Karpas-422 (cell line): ENCODE results near the gene RASA1. TPM values are rescaled to one million over a fixed set of nuclear protein-coding genes. Genes with fewer than 3 reads are reported as not detected.

Source experiments
- DNase-seq: peaks from one replicate; pipeline ENCODE4 v3.0.0-alpha.2; 2015
- H2AFZ ChIP-seq: fragments of 200-600 bp; sonication (generic); 2 replicates; pipeline ENCODE4 v1.6.1; 2014; ENCODE audit warnings: antibody characterized with exemption, low read length, mixed read lengths
- H3K27ac ChIP-seq: fragments of 200-600 bp; sonication (generic); 2 replicates; pipeline ENCODE4 v1.5.1; 2014; ENCODE audit warnings: mild to moderate bottlenecking, low read length, moderate library complexity
- H3K27me3 ChIP-seq: fragments of 200-600 bp; sonication (generic); 2 replicates; pipeline ENCODE4 v1.6.1; 2014; ENCODE audit warnings: low read length, mixed read lengths
- H3K36me3 ChIP-seq: fragments of 200-600 bp; sonication (generic); 2 replicates; pipeline ENCODE4 v1.6.1; 2014; ENCODE audit warnings: low read length, mixed read lengths; ENCODE audit not compliant: insufficient read depth
- H3K4me1 ChIP-seq: fragments of 200-600 bp; sonication (generic); 2 replicates; pipeline ENCODE4 v1.6.1; 2014; ENCODE audit warnings: mild to moderate bottlenecking, low read length, mixed read lengths
- H3K4me2 ChIP-seq: fragments of 200-600 bp; sonication (generic); 2 replicates; pipeline ENCODE4 v1.6.1; 2014; ENCODE audit warnings: low read length, low read depth, mild to moderate bottlenecking; ENCODE audit not compliant: poor library complexity, severe bottlenecking
- H3K4me3 ChIP-seq: fragments of 200-600 bp; sonication (generic); 2 replicates; pipeline ENCODE4 v1.5.1; 2014; ENCODE audit warnings: mild to moderate bottlenecking, antibody characterized with exemption, low read length, mixed read lengths
- H3K79me2 ChIP-seq: fragments of 200-600 bp; sonication (generic); 2 replicates; pipeline ENCODE4 v1.6.1; 2014; ENCODE audit warnings: mild to moderate bottlenecking, low read length, mixed read lengths
- H3K9ac ChIP-seq: fragments of 200-600 bp; sonication (generic); 2 replicates; pipeline ENCODE4 v1.6.0; 2014; ENCODE audit warnings: low read length
- H3K9me2 ChIP-seq: fragments of 200-600 bp; sonication (generic), shearing (Covaris generic); replicated peaks from 2 replicates; pipeline ENCODE4 v1.6.0; 2014; ENCODE audit warnings: mild to moderate bottlenecking, low read length, moderate library complexity; ENCODE audit not compliant: insufficient read depth
- H3K9me3 ChIP-seq: fragments of 300-700, 200-600 bp; sonication (generic); 2 replicates; pipeline ENCODE4 v1.6.1; 2014; ENCODE audit warnings: low read length, mixed read lengths
- H4K20me1 ChIP-seq: fragments of 200-600 bp; sonication (generic); 2 replicates; pipeline ENCODE4 v1.6.1; 2014; ENCODE audit warnings: mild to moderate bottlenecking, antibody characterized with exemption, low read length, low read depth; ENCODE audit not compliant: insufficient read depth
- total RNA-seq: library from RNA; depleted of rRNA; stranded (reverse); fragments of >200 nt; shearing (Covaris generic); gene quantifications from 2 replicates; pipeline ENCODE4 v1.2.3, GENCODE V29; 2014; ENCODE audit warnings: low replicate concordance

Gene RASA1
- total RNA-seq, 1 experiment from 2014 or later: 26.3 TPM

GRCh38 chr5:87319469-87319868, 51.8 kb downstream of the RASA1 start:
- Histone ChIP-seq H3K27ac (no peak overlapping the region), H3K4me3 (no peak overlapping the region), H3K9ac (no peak overlapping the region), H3K9me3 (no peaks in the 10 kb centered on the region), H3K79me2 (peaks cover 100% of the 10 kb centered on the region), H3K4me2 (no peak overlapping the region), H4K20me1 (no peaks in the 10 kb centered on the region), H3K9me2 (no peaks in the 10 kb centered on the region), H2AFZ (no peak overlapping the region), H3K27me3 (no peaks in the 10 kb centered on the region), H3K36me3 (no peaks in the 10 kb centered on the region), H3K4me1 (peaks cover 9% of the 10 kb centered on the region; the same call in 1 of the 2 replicates)
- DNase-seq: no peak

- Histone ChIP-seq H3K4me1 (peaks cover 7% of the 10 kb centered on the region; the same call in 1 of the 2 replicates), H2AFZ (no peak overlapping the region), H3K9ac (no peak overlapping the region), H3K36me3 (no peaks in the 10 kb centered on the region), H3K9me2 (no peaks in the 10 kb centered on the region), H3K4me3 (no peak overlapping the region), H3K4me2 (no peak overlapping the region), H3K27ac (no peak overlapping the region), H3K79me2 (peaks cover 100% of the 10 kb centered on the region), H3K27me3 (no peaks in the 10 kb centered on the region), H4K20me1 (no peaks in the 10 kb centered on the region), H3K9me3 (no peaks in the 10 kb centered on the region)
- DNase-seq: no peak
Measured at GRCh38 chr5:87321605-87322004, 53.9 kb downstream of the RASA1 start.

GRCh38 chr5:87322381-87322780, 54.7 kb downstream of the RASA1 start:
- H3K9me2 ChIP-seq: no peaks in the 10 kb centered on the region
- no peaks in the 10 kb centered on the region for H3K27me3 ChIP-seq
- H3K4me3 ChIP-seq: no peak overlapping the region
- no peaks in the 10 kb centered on the region for H4K20me1 ChIP-seq
- no peaks in the 10 kb centered on the region for H3K9me3 ChIP-seq
- no peak overlapping the region for H3K27ac ChIP-seq
- H3K79me2 ChIP-seq: peaks cover 100% of the 10 kb centered on the region
- no peak overlapping the region for H3K9ac ChIP-seq
- no peak for DNase-seq
- H3K4me1 ChIP-seq: peaks cover 7% of the 10 kb centered on the region; the same call in 1 of the 2 replicates
- H3K4me2 ChIP-seq: no peak overlapping the region
- H3K36me3 ChIP-seq: no peaks in the 10 kb centered on the region
- no peak overlapping the region for H2AFZ ChIP-seq

- Histone ChIP-seq H3K27me3 (no peaks in the 10 kb centered on the region), H3K9me3 (no peaks in the 10 kb centered on the region), H3K4me2 (no peak overlapping the region), H3K4me1 (peaks cover 5% of the 10 kb centered on the region; the same call in 1 of the 2 replicates), H3K9me2 (no peaks in the 10 kb centered on the region), H3K4me3 (no peak overlapping the region), H2AFZ (no peak overlapping the region), H3K36me3 (peaks cover 5% of the 10 kb centered on the region; the same call in 1 of the 2 replicates), H3K27ac (no peak overlapping the region), H3K79me2 (peaks cover 80% of the 10 kb centered on the region), H3K9ac (no peak overlapping the region), H4K20me1 (no peaks in the 10 kb centered on the region)
- DNase-seq: no peak
Measured at GRCh38 chr5:87327998-87328397, 60.3 kb downstream of the RASA1 start.

GRCh38 chr5:87329114-87329513, 61.4 kb downstream of the RASA1 start:
- peaks cover 72% of the 10 kb centered on the region for H3K79me2 ChIP-seq
- H3K4me2 ChIP-seq: no peak overlapping the region
- no peak overlapping the region for H2AFZ ChIP-seq
- H3K9me3 ChIP-seq: no peaks in the 10 kb centered on the region
- no peaks in the 10 kb centered on the region for H3K27me3 ChIP-seq
- H3K4me1 ChIP-seq: peaks cover 5% of the 10 kb centered on the region; the same call in 1 of the 2 replicates
- no peaks in the 10 kb centered on the region for H3K9me2 ChIP-seq
- DNase-seq: no peak
- H3K4me3 ChIP-seq: no peak overlapping the region
- H3K27ac ChIP-seq: no peak overlapping the region
- no peak overlapping the region for H3K9ac ChIP-seq
- H3K36me3 ChIP-seq: peaks cover 12% of the 10 kb centered on the region; the same call in 1 of the 2 replicates
- H4K20me1 ChIP-seq: no peaks in the 10 kb centered on the region

GRCh38 chr5:87339986-87340385, 72.3 kb downstream of the RASA1 start:
- no peaks in the 10 kb centered on the region for H3K27me3 ChIP-seq
- H3K9me2 ChIP-seq: no peaks in the 10 kb centered on the region
- H4K20me1 ChIP-seq: no peaks in the 10 kb centered on the region
- peaks cover 33% of the 10 kb centered on the region for H3K36me3 ChIP-seq
- H3K4me3 ChIP-seq: no peak overlapping the region
- no peak overlapping the region for H3K9ac ChIP-seq
- H3K79me2 ChIP-seq: peaks cover 6% of the 10 kb centered on the region; the same call in 1 of the 2 replicates
- H3K9me3 ChIP-seq: no peaks in the 10 kb centered on the region
- H3K4me2 ChIP-seq: no peak overlapping the region
- H2AFZ ChIP-seq: no peak overlapping the region
- no peak overlapping the region for H3K27ac ChIP-seq
- H3K4me1 ChIP-seq: no peaks in the 10 kb centered on the region
- no peak for DNase-seq

- Histone ChIP-seq H2AFZ (no peak overlapping the region), H3K9ac (no peak overlapping the region), H3K36me3 (peaks cover 31% of the 10 kb centered on the region), H3K27ac (no peak overlapping the region), H3K4me2 (no peak overlapping the region), H3K4me3 (no peak overlapping the region), H4K20me1 (no peaks in the 10 kb centered on the region), H3K9me3 (no peaks in the 10 kb centered on the region), H3K27me3 (no peaks in the 10 kb centered on the region), H3K4me1 (no peaks in the 10 kb centered on the region), H3K9me2 (no peaks in the 10 kb centered on the region), H3K79me2 (peaks cover 6% of the 10 kb centered on the region; the same call in 1 of the 2 replicates)
- no peak for DNase-seq
Measured at GRCh38 chr5:87340716-87341115, 73.0 kb downstream of the RASA1 start.

- Histone ChIP-seq H3K27me3 (no peaks in the 10 kb centered on the region), H3K9me2 (no peaks in the 10 kb centered on the region), H3K27ac (peak overlapping the region; percentile 39; the same call in 1 of the 2 replicates), H3K36me3 (peaks cover 22% of the 10 kb centered on the region), H3K9me3 (no peaks in the 10 kb centered on the region), H2AFZ (no peak overlapping the region), H3K4me3 (no peak overlapping the region), H3K4me2 (no peak overlapping the region), H4K20me1 (no peaks in the 10 kb centered on the region), H3K4me1 (peaks cover 16% of the 10 kb centered on the region), H3K9ac (no peak overlapping the region), H3K79me2 (peaks cover 3% of the 10 kb centered on the region; the same call in 1 of the 2 replicates)
- DNase-seq: no peak
Measured at GRCh38 chr5:87347272-87347671, 79.6 kb downstream of the RASA1 start.
